Endothelial cell of umbilical vein (primary cell): ENCODE measurements around the gene TMEM107. TPM values are rescaled to one million over a fixed set of nuclear protein-coding genes. Genes with fewer than 3 reads are reported as not detected.
A peak's percentile ranks its signal among the peaks of the same experiment; 100 is the strongest.

ENCODE experiments used
- BruUV-seq: library from RNA; stranded (reverse); fragments of 400-500 nt; replicated peaks from 2 replicates; lab custom pipeline; 2021; lab: Mats Ljungman, UMichigan
- CTCF ChIA-PET: fragments of 300-600, 350-600 bp; sonication (Branson Sonifier 250); formaldehyde crosslinking; loops from one replicate; lab custom pipeline; 2021; ENCODE audit warnings: antibody characterized with exemption, inconsistent platforms; lab: Charles Lee
- POLR2A ChIA-PET: fragments of 300-600, 350-600 bp; sonication (Branson Sonifier 250); formaldehyde crosslinking; loops from one replicate; lab custom pipeline; 2021; ENCODE audit warnings: antibody characterized with exemption, inconsistent platforms; lab: Charles Lee
- DNase-seq: peaks from one replicate; pipeline ENCODE4 v3.0.0-alpha.2; 2011; ENCODE audit warnings: low read depth, low spot score
- FAIRE-seq: peaks from 2 replicates; lab custom pipeline; 2011; peaks lifted over from hg19 to GRCh38; lab: Jason Lieb, UNC
- H2AFZ ChIP-seq: 2 replicates; pipeline ENCODE4 v1.6.0; 2012; ENCODE audit warnings: low read depth, low read length, control low read depth, inconsistent platforms
- H3K27ac ChIP-seq: 2 replicates; pipeline ENCODE4 v1.5.1; 2011; ENCODE audit warnings: low read depth, mild to moderate bottlenecking, control low read depth, low read length, moderate library complexity; ENCODE audit not compliant: insufficient read depth
- H3K27me3 ChIP-seq, 2 experiments: 2 replicates each; pipeline versions ENCODE4 v1.6.0 to v1.6.1; 2011; ENCODE audit warnings: low read length in 2 of 2, mixed read lengths in 1 of 2; ENCODE audit not compliant: control insufficient read depth in 2 of 2, insufficient read depth in 2 of 2
- H3K36me3 ChIP-seq, 2 experiments: 2 replicates in 1 of 2; 3 replicates in 1 of 2; pipeline ENCODE4 v1.5.1; 2011; ENCODE audit warnings: low read length in 2 of 2, mild to moderate bottlenecking in 1 of 2, moderate library complexity in 1 of 2; ENCODE audit not compliant: control insufficient read depth in 2 of 2, insufficient read depth in 2 of 2; ENCODE audit errors: extremely low read depth in 1 of 2
- H3K4me1 ChIP-seq: 3 replicates; pipeline ENCODE4 v1.5.1; 2011; ENCODE audit warnings: mild to moderate bottlenecking, low read length; ENCODE audit not compliant: control insufficient read depth, insufficient read depth; ENCODE audit errors: extremely low read depth
- H3K4me2 ChIP-seq: 2 replicates; pipeline ENCODE4 v1.6.1; 2011; ENCODE audit warnings: low read length, control low read depth, mixed read lengths; ENCODE audit not compliant: insufficient read depth
- H3K4me3 ChIP-seq, 3 experiments: fragments of 200-600 bp in 1 of 3; sonication (generic), shearing (Covaris generic) in 1 of 3; replicated peaks in 1 of 3; 2 replicates each; pipeline ENCODE4 v1.5.1; 2011 to 2016; ENCODE audit warnings: control low read depth in 3 of 3, low read length in 3 of 3, mild to moderate bottlenecking in 2 of 3, inconsistent platforms in 1 of 3, low read depth in 1 of 3, moderate library complexity in 1 of 3; ENCODE audit not compliant: insufficient read depth in 1 of 3
- H3K79me2 ChIP-seq: 2 replicates; pipeline ENCODE4 v1.6.0; 2012; ENCODE audit warnings: low read length, inconsistent platforms; ENCODE audit not compliant: control insufficient read depth, insufficient read depth
- H3K9ac ChIP-seq: replicated peaks from 2 replicates; pipeline ENCODE3; 2011; ENCODE audit warnings: low read length, control low read depth; ENCODE audit not compliant: insufficient read depth; ENCODE audit errors: extremely low read depth
- H3K9me1 ChIP-seq: replicated peaks from 3 replicates; pipeline ENCODE4 v1.6.0; 2011; ENCODE audit warnings: mild to moderate bottlenecking, low read length; ENCODE audit not compliant: control insufficient read depth, insufficient read depth; ENCODE audit errors: extremely low read depth
- H3K9me3 ChIP-seq: replicated peaks from 2 replicates; pipeline ENCODE4 v1.5.1; 2012; ENCODE audit warnings: low read length, inconsistent platforms; ENCODE audit not compliant: control insufficient read depth, insufficient read depth
- H4K20me1 ChIP-seq: replicated peaks from 2 replicates; pipeline ENCODE3; 2011; ENCODE audit warnings: mild to moderate bottlenecking, low read length; ENCODE audit not compliant: control insufficient read depth, insufficient read depth; ENCODE audit errors: extremely low read depth
- CTCF ChIP-seq, 2 donors: IDR thresholded peaks; 1 replicate in 1 of 2; 2 replicates in 1 of 2; pipeline ENCODE4 v1.5.1; 2011; ENCODE audit warnings: low read length in 2 of 2, mild to moderate bottlenecking in 2 of 2, moderate library complexity in 2 of 2, control low read depth in 1 of 2, inconsistent platforms in 1 of 2, low read depth in 1 of 2; ENCODE audit not compliant: insufficient read depth in 1 of 2; ENCODE audit errors: extremely low read depth in 1 of 2
- EZH2 ChIP-seq: IDR thresholded peaks from 2 replicates; pipeline ENCODE4 v1.6.1; 2012; ENCODE audit warnings: borderline replicate concordance, low read depth, mild to moderate bottlenecking, moderate library complexity, low read length, inconsistent platforms; ENCODE audit not compliant: severe bottlenecking
- FOS ChIP-seq: IDR thresholded peaks from 2 replicates; pipeline ENCODE4 v1.6.1; 2011; ENCODE audit warnings: mild to moderate bottlenecking, low read length, moderate library complexity, borderline replicate concordance; ENCODE audit not compliant: insufficient read depth
- GATA2 ChIP-seq: IDR thresholded peaks from 2 replicates; pipeline ENCODE4 v1.7.0; 2011; ENCODE audit warnings: low read depth, mild to moderate bottlenecking, moderate library complexity, mixed read lengths, low read length; ENCODE audit not compliant: insufficient read length, insufficient read depth
- JUN ChIP-seq: IDR thresholded peaks from 2 replicates; pipeline ENCODE4 v1.6.1; 2011; ENCODE audit warnings: borderline replicate concordance, low read depth; ENCODE audit not compliant: insufficient read length, insufficient read depth
- MYC ChIP-seq: IDR thresholded peaks from one replicate; pipeline ENCODE4 v1.6.1; 2011; ENCODE audit warnings: mild to moderate bottlenecking, low read depth, low read length
- POLR2A ChIP-seq: IDR thresholded peaks from 2 replicates; pipeline ENCODE4 v1.6.1; 2012; ENCODE audit warnings: low read depth, mild to moderate bottlenecking, control low read depth, low read length
- POLR2AphosphoS5 ChIP-seq: IDR thresholded peaks from 2 replicates; pipeline ENCODE4 v1.6.1; 2012; ENCODE audit warnings: low read depth, mild to moderate bottlenecking, control low read depth, low read length, moderate library complexity; ENCODE audit not compliant: insufficient read depth
- dilution Hi-C: fragments of 300-500 bp; cut with MboI; formaldehyde crosslinking; loops from one replicate; pipeline ENCODE4 v1.15.0; 2019; ENCODE audit warnings: low sequenced_read_pairs; ENCODE audit not compliant: extremely low pct_ligation_motif_present
- intact Hi-C: fragments of 100-400 bp; cut with micrococcal nuclease; formaldehyde crosslinking; loops from one replicate; pipeline ENCODE4 v1.10.0; 2022
- polyA plus RNA-seq, 4 experiments: library from polyadenylated mRNA; depleted of rRNA in 3 of 4; stranded (reverse) in 3 of 4; unstranded in 1 of 4; fragments of >200 nt; gene quantifications; 2 replicates each; pipeline versions ENCODE4 v1.2.1 to v1.2.3, GENCODE V29; 2011 to 2012; ENCODE audit warnings: missing spikeins in 1 of 4
- total RNA-seq: library from RNA; stranded (reverse); gene quantifications from 2 replicates; pipeline ENCODE4 v1.2.3, GENCODE V29; 2021
- TF ChIP-seq, protein P1 (sequence below): IDR thresholded peaks from 2 replicates; pipeline ENCODE4 v1.6.1; 2011; ENCODE audit not compliant: insufficient read depth, insufficient read length

Gene TMEM107
- total and polyA plus RNA-seq, 2 donors (not counting 3 experiments of a cell fraction or from before 2014, with no cell fraction given), result 20.4 to 31.6 TPM

DNA sequence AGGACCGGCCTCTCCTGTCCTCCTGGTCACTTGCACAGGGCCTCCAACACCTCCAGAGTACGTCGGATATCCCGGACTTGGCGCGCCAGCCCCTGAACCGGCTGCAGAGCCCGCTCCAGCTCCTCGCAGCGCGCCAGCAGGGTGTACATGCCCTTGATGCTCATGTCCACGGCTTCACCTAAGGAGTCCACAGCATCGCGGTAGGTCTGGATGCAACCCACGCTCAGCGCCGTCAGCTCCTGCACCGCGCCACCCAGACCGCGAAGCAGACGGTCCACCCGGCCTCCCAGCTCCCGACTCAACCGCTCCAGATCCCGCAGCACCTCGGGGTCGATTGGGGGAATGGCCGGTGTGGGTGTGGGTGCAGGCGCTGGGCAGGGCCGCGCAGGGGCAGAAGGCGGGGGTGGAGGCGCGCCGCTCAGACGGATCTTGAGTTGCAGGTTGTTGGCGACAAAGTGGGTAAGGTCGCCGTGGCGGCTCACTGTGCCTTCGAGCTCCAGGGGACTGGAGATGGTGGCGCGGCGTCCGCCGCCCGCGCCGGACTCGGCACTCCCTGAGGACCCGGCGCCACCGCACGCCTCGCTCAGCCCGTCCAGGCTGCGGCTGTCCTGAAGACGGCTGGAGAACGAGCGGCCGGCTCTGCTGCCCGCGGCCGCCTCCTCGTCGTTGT is 13.0 kb upstream of the TMEM107 start:
- CTCF ChIA-PET, result interaction anchor here (1.0 to 4.3 kb wide), 6 partner anchors 16 to 112 kb away, joined by 3 to 34 read pairs (median 4); partner anchors contain the start of gene AURKB
- H4K20me1 ChIP-seq, result no peaks in the 10 kb centered on the region
- H3K4me2 ChIP-seq, result peak overlapping the region; percentile 71
- peaks cover 8% of the 10 kb centered on the region for H3K79me2 ChIP-seq
- POLR2A ChIA-PET, result interaction anchor here (0.7 to 2.7 kb wide), 3 partner anchors 16 to 33 kb away, joined by 3 to 17 read pairs (median 8); no protein-coding TSS in a partner anchor
- no TSS peak for BruUV-seq
- H3K36me3 ChIP-seq, result no peaks in the 10 kb centered on the region
- peak overlapping the region; percentile 79 for H3K9ac ChIP-seq
- H3K4me3 ChIP-seq, result peak overlapping the region; percentile 45 to 66 (median 49)
- dilution Hi-C loops (no loop called here), intact Hi-C loops (no loop called here)
- no peaks in the 10 kb centered on the region for H3K27me3 ChIP-seq
- TF ChIP-seq CTCF (IDR thresholded peaks at IDR 0.05; ENCODE audit: extremely low read depth in 1 of 2, insufficient read depth in 1 of 2, low read depth in 1 of 2, low read length in 2 of 2), result no peak
- no peaks in the 10 kb centered on the region for H3K9me3 ChIP-seq
- no peaks in the 10 kb centered on the region for H3K9me1 ChIP-seq
- H3K4me1 ChIP-seq, result peaks cover 27% of the 10 kb centered on the region
- H2AFZ ChIP-seq, result peak overlapping the region; percentile 78
- peak; percentile 37 for DNase-seq
- H3K27ac ChIP-seq, result peak overlapping the region; percentile 65
- FAIRE-seq, result no peak

- POLR2A ChIA-PET, result interaction anchor here (0.6 to 2.7 kb wide), 5 partner anchors 15 to 496 kb away, joined by 3 to 17 read pairs (median 4); no protein-coding TSS in a partner anchor
- H4K20me1 ChIP-seq, result no peaks in the 10 kb centered on the region
- H3K9me3 ChIP-seq, result no peaks in the 10 kb centered on the region
- no peak overlapping the region for H2AFZ ChIP-seq
- peak overlapping the region; percentile 9 for H3K27ac ChIP-seq
- CTCF ChIA-PET, result interaction anchor here (0.8 to 4.3 kb wide), 7 partner anchors 13 to 113 kb away, joined by 3 to 34 read pairs (median 3); partner anchors contain the start of gene AURKB
- H3K4me2 ChIP-seq, result peak overlapping the region; percentile 71
- TF ChIP-seq CTCF (IDR thresholded peaks at IDR 0.05; ENCODE audit: extremely low read depth in 1 of 2, insufficient read depth in 1 of 2, low read depth in 1 of 2, low read length in 2 of 2) (no peak), FOS (no peak), GATA2 (no peak), POLR2A (no peak), EZH2 (no peak), MYC (no peak), POLR2AphosphoS5 (no peak), JUN (no peak)
- TF ChIP-seq, protein P1, sequence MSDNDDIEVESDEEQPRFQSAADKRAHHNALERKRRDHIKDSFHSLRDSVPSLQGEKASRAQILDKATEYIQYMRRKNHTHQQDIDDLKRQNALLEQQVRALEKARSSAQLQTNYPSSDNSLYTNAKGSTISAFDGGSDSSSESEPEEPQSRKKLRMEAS, result no peak
- H3K4me3 ChIP-seq, result peak overlapping the region in 2 of 3 experiments; percentile 45 to 49
- no peaks in the 10 kb centered on the region for H3K9me1 ChIP-seq
- peak; percentile 12 for DNase-seq
- peaks cover 8% of the 10 kb centered on the region for H3K79me2 ChIP-seq
- H3K27me3 ChIP-seq, result no peaks in the 10 kb centered on the region
- H3K9ac ChIP-seq, result no peak overlapping the region
- intact Hi-C loops (no loop called here), dilution Hi-C loops (no loop called here)
- H3K4me1 ChIP-seq, result peaks cover 27% of the 10 kb centered on the region
- H3K36me3 ChIP-seq, result no peaks in the 10 kb centered on the region
- no TSS peak for BruUV-seq
- FAIRE-seq, result no peak
Measured at GRCh38 chr17:8188263-8188839, 12.2 kb upstream of the TMEM107 start.
